OCI-M2 (cell line): Measurements from ENCODE around the gene PLK3.

ENCODE experiments used
- DNase-seq: peaks from one replicate; lab custom pipeline; 2025; ENCODE audit not compliant: unreplicated experiment; lab: John Stamatoyannopoulos, UW

Gene PLK3

DNA sequence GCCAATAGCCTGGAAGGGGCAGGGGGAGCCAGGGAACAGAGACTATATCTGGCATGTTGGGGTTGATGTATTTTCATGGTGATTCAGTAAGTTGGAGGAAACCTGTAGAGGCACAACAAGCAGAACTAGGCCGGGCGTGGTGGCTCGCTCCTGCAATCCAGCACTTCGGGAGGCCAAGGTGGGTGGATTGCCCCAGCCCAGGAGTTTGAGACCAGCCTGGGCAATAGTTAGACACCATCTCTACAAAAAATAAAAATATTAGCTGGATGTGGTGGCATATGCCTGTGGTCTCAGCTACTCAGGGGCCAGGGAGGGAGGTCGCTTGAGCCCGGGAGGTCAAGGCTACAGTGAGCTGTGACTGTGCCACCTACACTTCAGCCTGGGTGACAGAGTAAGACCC is 53.0 kb downstream of the PLK3 start:
- DNase-seq = no peak

DNA sequence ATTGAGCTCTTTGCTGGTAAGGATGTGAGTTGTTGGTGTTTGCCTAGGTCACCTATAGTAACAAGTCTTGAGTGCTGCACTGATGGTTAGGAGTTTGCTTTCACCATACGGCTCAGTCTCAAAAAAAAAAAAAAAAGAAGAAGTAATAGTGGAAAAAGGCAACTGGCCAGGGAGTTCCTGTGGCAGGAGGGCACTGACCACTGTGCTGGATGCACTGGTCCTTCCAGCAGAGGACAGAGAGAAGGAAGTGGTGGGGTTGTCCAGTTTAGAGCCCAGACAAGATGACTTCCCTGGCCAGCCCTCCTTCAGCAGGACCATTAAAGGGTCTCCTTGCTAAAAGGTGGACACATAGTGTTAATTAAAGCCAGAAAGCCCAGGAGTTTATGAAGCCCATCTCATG is 54.8 kb downstream of the PLK3 start:
- no peak for DNase-seq
